Ascending aorta (tissue), 2 donors: Measurements from ENCODE around the gene PRDM2. TPM values are rescaled to one million over a fixed set of nuclear protein-coding genes. Genes with fewer than 3 reads are reported as not detected.

Experiments
- DNase-seq, 2 donors: peaks; one replicate each; pipeline ENCODE4 v3.0.0-alpha.2; 2019; ENCODE audit warnings: low spot score in 2 of 2
- H3K27ac ChIP-seq, 2 donors: fragments of 200-600 bp; sonication (generic); one replicate each; pipeline ENCODE4 v1.5.1; 2016 to 2017; ENCODE audit warnings: mild to moderate bottlenecking in 1 of 2
- H3K27me3 ChIP-seq: fragments of 200-600 bp; sonication (generic); one replicate; pipeline ENCODE4 v1.5.1; 2017
- H3K36me3 ChIP-seq, 2 donors: fragments of 200-600 bp; sonication (generic); one replicate each; pipeline ENCODE4 v1.5.1; 2016
- H3K4me1 ChIP-seq, 2 donors: fragments of 200-600 bp; sonication (generic); one replicate each; pipeline ENCODE4 v1.5.1; 2016 to 2017; ENCODE audit warnings: mild to moderate bottlenecking in 1 of 2
- H3K4me3 ChIP-seq, 2 donors: fragments of 200-600 bp; sonication (generic); one replicate each; pipeline ENCODE4 v1.5.1; 2016 to 2017; ENCODE audit warnings: mild to moderate bottlenecking in 1 of 2
- H3K9me3 ChIP-seq, 2 donors: fragments of 200-600 bp; sonication (generic); one replicate each; pipeline ENCODE4 v1.5.1; 2016
- intact Hi-C: fragments of 100-400 bp; cut with DNase I; formaldehyde crosslinking; loops from one replicate; pipeline ENCODE4 v1.15.1; 2023
- total RNA-seq: library from RNA; depleted of rRNA; stranded (reverse); fragments of >200 nt; gene quantifications from one replicate; pipeline ENCODE4 v1.1.0, GENCODE V29; 2016
- TF ChIP-seq, protein P1 (sequence below), 3 experiments: fragments of 200-600 bp in 2 of 3; fragments of 450-650 bp in 1 of 3; sonication (generic) in 2 of 3; IDR thresholded peaks; one replicate each; pipeline ENCODE4 v1.5.1; 2016 to 2019; ENCODE audit warnings: antibody characterized with exemption in 3 of 3, mild to moderate bottlenecking in 1 of 3, moderate library complexity in 1 of 3

The PRDM2 gene
- total RNA-seq, 1 donor from 2014 or later, result 27.2 TPM

GRCh38 chr1:13798120-13798519 is 98.1 kb downstream of the PRDM2 start:
- Histone ChIP-seq H3K4me1 (peaks cover 0 to 3% of the 10 kb centered on the region in 2 donors), H3K4me3 (no peak overlapping the region), H3K9me3 (no peaks in the 10 kb centered on the region), H3K27ac (no peak overlapping the region), H3K27me3 (no peaks in the 10 kb centered on the region), H3K36me3 (peaks cover 4 to 7% of the 10 kb centered on the region in 2 donors)
- intact Hi-C loops, result no loop called here
- no peak for DNase-seq
- TF ChIP-seq, protein P1, sequence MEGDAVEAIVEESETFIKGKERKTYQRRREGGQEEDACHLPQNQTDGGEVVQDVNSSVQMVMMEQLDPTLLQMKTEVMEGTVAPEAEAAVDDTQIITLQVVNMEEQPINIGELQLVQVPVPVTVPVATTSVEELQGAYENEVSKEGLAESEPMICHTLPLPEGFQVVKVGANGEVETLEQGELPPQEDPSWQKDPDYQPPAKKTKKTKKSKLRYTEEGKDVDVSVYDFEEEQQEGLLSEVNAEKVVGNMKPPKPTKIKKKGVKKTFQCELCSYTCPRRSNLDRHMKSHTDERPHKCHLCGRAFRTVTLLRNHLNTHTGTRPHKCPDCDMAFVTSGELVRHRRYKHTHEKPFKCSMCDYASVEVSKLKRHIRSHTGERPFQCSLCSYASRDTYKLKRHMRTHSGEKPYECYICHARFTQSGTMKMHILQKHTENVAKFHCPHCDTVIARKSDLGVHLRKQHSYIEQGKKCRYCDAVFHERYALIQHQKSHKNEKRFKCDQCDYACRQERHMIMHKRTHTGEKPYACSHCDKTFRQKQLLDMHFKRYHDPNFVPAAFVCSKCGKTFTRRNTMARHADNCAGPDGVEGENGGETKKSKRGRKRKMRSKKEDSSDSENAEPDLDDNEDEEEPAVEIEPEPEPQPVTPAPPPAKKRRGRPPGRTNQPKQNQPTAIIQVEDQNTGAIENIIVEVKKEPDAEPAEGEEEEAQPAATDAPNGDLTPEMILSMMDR (IDR thresholded peaks at IDR 0.05), result no peak

- Histone ChIP-seq H3K36me3 (peaks cover 4% of the 10 kb centered on the region in 2 donors), H3K27me3 (no peaks in the 10 kb centered on the region), H3K4me1 (no peaks in the 10 kb centered on the region), H3K4me3 (no peak overlapping the region), H3K27ac (no peak overlapping the region), H3K9me3 (no peaks in the 10 kb centered on the region)
- no peak for DNase-seq
- intact Hi-C loops, result no loop called here
- TF ChIP-seq, protein P1 (IDR thresholded peaks at IDR 0.05), result no peak
These were observed 99.7 kb downstream of the PRDM2 start for GRCh38 chr1:13799502-13800283.

GRCh38 chr1:13801232-13801631 is 101.2 kb downstream of the PRDM2 start:
- Histone ChIP-seq H3K9me3 (no peaks in the 10 kb centered on the region), H3K4me1 (no peaks in the 10 kb centered on the region), H3K4me3 (no peak overlapping the region), H3K27me3 (no peaks in the 10 kb centered on the region), H3K27ac (no peak overlapping the region), H3K36me3 (peaks cover 2 to 4% of the 10 kb centered on the region in 2 donors)
- TF ChIP-seq, protein P1 (IDR thresholded peaks at IDR 0.05), result no peak
- intact Hi-C loops, result no loop called here
- DNase-seq, result no peak

DNA sequence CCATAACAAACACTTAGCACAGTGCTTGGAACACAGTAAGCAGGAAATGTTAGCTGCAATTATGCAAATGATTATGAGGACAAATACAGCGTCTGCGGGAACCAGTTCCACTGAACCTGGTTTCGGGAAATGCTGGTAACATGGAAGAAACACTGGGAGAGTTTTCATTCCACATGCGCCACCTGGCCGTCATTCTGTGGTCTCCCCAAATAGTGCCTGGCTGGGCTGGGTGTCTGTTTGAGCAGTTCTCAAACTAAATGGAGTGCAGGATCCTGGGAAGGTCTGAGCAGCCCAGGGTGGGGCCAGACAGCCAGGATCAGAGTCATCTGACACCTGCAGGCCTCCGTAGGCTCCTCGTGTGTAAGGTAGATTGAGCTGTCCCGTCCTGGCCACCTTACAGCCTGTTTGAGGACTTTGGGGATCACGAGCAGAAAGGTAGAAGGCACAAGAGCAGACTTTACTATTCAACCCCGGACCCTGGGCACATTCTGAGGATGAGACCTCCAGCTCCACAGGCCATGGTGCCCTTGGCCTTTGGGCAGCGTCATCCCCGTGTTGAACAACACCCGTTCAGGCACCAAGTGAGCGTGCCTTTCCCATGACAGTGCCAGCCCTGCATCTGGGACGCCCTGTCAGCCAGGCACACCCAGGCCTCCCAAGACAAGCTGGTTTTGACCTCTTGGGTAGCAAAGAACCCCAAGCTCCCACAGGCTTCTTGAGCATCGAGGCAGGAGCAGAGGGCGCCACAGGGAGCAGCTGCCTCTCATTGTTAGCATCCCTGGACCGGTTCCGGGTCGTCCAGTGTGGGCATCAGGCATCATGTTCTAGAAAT is 101.9 kb downstream of the PRDM2 start:
- Histone ChIP-seq H3K27ac (no peak overlapping the region), H3K27me3 (no peaks in the 10 kb centered on the region), H3K4me1 (no peaks in the 10 kb centered on the region), H3K4me3 (no peak overlapping the region), H3K36me3 (peaks cover 0 to 4% of the 10 kb centered on the region in 2 donors), H3K9me3 (no peaks in the 10 kb centered on the region)
- TF ChIP-seq, protein P1 (IDR thresholded peaks at IDR 0.05), result no peak
- no peak for DNase-seq
- intact Hi-C loops, result no loop called here

DNA sequence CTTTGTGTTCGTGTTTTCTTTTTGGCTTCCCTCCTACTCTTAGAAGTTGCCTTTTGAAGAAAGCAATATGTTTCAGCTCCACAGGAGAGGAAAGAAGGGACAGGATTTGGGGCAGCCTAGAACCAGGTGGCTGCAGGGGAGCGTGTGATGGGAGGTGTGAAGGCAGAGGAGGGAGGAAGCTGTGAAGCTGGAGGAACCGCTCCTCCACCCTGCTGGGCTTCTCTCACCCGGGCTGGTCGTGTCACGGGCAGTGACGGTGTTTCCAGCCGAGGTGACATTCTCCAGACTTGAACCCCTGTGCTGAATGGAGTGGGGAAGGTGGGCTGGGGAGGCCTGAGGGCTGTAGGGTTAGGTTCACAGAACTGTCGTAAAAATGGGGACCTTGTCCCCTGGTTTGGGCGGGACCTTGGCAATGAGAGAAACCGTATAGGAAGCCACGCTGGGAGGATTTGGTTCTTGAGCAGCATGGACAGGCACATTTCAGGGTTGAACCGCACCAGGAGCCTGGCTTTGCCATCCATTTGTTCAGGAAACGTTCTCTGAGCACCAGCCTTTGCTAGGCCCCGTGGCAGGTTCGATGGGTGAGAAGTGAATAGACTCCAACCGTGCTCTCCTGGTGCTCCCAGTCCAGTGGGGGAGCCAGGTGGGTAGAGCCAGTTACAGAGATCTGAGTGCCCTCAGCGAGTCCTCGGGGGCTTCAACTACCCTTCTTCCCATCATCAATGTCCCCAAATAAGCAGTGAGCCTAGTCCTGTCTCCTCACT is 103.0 kb downstream of the PRDM2 start:
- intact Hi-C loops, result no loop called here
- H3K27me3 ChIP-seq, result no peaks in the 10 kb centered on the region
- peaks cover 0 to 4% of the 10 kb centered on the region in 2 donors for H3K36me3 ChIP-seq
- TF ChIP-seq, protein P1 (IDR thresholded peaks at IDR 0.05), result no peak
- no peak for DNase-seq
- H3K27ac ChIP-seq, result no peak overlapping the region
- no peaks in the 10 kb centered on the region for H3K9me3 ChIP-seq
- no peak overlapping the region for H3K4me3 ChIP-seq
- no peaks in the 10 kb centered on the region for H3K4me1 ChIP-seq
